GM12874 (cell line): Measurements from ENCODE around the gene POMGNT1.

Experiments used
- TF ChIP-seq, protein P1 (sequence below): IDR thresholded peaks from 2 replicates; pipeline ENCODE4 v1.5.1; 2011; ENCODE audit warnings: low read depth, mild to moderate bottlenecking, control low read depth, low read length, moderate library complexity; ENCODE audit not compliant: insufficient read depth

POMGNT1 gene

DNA sequence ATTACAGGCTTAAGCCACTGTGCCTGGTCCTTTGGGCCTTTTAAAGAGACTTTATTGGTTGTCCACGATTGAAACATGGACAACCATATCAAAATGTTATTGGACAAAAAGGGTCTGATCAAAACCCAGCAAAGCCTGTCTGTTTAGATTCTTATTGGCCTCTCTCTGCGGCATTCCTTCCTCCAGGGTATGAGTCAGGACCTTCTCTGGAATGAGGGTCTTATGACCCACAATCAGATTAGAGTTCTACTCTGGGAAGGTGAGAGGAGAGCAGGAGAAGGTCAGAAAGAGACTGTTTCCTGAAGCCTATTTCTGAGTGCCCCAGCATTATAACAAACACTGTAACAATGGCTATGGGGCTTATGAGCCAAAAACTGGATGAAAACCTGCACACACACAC, 12.8 kb upstream of the POMGNT1 start:
- TF ChIP-seq, protein P1, sequence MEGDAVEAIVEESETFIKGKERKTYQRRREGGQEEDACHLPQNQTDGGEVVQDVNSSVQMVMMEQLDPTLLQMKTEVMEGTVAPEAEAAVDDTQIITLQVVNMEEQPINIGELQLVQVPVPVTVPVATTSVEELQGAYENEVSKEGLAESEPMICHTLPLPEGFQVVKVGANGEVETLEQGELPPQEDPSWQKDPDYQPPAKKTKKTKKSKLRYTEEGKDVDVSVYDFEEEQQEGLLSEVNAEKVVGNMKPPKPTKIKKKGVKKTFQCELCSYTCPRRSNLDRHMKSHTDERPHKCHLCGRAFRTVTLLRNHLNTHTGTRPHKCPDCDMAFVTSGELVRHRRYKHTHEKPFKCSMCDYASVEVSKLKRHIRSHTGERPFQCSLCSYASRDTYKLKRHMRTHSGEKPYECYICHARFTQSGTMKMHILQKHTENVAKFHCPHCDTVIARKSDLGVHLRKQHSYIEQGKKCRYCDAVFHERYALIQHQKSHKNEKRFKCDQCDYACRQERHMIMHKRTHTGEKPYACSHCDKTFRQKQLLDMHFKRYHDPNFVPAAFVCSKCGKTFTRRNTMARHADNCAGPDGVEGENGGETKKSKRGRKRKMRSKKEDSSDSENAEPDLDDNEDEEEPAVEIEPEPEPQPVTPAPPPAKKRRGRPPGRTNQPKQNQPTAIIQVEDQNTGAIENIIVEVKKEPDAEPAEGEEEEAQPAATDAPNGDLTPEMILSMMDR, result no peak

DNA sequence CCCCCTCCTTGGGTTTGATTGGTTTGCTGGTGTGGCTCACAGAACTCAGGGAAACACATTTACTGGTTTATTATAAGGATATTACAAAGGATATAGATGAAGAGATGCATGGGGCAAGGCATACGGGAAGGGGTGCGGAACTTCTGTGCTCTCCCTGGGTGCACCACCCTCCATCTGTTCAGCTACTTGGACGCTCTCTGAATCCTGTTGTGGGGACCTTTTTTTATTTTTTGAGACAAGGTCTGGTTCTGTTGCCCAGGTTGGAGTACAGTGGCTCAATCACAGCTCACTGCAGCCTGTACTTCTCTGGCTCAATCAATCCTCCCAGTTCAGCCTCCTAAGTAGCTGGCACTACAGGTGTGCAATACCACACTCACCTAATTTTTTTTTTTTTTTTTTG, 12.3 kb upstream of the POMGNT1 start:
- TF ChIP-seq, protein P1, result no peak

DNA sequence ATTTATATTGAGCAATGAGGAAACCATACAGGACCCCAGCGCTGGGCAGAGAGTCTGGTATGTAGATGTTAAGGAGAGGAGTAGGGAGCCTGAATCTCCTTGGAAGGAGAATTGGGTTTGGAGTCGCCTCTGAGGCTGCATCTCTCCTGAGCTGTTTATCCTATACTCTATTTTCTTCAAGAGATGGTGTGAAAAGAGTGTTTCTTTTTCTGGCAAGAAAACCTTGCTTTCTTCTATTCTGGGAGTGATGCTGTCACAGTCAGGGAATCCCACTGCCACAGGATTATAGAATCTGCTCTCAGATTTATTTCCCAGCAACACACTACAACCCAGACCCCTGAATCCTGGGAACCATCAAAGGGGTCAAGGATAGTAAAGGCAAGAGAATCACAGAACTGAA, 8.2 kb upstream of the POMGNT1 start:
- TF ChIP-seq, protein P1, result no peak

DNA sequence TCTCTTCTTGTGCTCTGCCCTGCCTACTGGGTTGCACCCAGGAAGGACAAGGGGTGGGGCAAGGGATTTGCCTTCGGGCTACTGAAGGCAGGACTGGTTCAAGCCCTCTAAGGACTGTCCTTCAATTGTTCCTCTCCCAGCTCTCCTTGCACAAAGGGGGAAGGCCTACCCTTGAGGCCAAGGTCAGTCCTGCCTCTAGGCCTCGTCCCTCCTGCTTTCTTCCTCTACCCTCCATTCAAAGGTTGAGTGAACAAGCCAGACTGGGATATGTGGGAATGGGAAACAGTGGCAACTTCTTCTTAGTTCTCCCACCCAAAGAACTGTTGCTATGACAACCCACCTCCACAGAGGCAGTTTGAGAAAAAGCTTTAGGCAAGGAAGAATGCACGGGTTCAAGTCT, 7.6 kb upstream of the POMGNT1 start:
- TF ChIP-seq, protein P1, result no peak

DNA sequence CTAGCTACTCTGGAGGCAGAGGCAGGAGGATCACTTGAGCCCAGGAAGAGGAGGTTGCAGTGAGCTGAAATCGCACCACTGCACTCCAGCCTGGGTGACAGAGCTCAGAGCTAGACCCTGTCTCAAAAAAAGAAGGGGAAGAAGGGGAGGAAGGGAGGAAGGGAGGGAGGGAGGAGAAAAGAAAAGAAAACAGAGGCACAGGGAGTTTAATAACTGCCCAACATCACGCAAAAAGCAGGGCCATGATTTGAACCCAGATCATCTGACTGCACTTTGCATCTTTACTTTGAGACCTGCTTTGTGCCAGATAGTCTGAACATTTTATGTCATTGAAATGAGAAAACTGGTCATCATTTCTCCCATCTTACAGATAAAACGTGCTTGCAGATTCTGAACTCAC, 6.9 kb upstream of the POMGNT1 start:
- TF ChIP-seq, protein P1, result no peak

DNA sequence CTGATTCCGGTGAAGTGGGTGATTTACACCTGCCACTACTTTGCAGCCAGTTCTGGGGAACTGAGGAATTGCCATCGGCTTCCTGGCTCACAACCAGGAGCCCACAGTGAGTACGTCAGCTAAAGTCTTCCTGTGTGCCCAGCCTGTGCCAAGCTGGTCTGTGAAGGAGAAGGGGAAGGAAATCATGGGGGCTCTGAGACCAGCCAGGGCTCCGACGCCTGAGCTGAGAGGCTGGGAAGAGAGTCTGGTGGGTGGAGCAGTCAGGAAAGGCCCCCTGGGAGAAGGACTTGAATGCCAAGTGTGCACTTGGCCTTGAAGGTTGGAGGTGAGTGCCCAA, 6.1 kb upstream of the POMGNT1 start:
- TF ChIP-seq, protein P1, result no peak

DNA sequence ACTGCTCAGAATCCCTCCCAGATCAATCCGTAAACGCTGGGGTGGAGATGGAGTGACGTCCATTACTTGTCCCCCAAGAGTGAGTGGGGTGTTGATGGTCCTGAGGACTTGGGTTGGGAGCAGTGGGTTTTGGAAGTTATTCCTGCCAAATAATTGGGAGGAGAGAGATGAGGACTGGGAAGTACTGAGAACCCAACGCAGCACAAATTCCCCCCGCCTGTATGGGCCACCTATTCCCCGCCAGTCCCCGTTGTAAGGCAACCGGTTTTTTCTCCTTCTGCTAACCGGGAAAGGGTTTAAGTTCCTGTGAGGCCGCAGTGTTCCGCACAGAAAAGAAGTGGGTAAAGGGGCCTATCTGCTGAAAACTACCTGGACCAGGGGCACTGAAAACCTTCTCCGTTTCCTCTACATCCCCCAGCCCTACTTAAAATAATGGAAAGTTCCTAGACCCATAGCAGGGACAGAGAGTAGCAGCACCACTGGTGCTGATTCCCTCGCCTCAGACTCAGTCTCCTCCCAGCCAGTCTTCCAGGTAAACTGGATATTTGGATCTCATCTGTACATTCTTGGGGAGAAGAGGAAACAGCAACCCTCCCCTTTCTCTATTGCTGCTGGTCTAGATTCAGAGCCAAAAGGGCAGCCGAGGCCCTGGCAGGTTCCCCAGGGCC, 5.6 kb upstream of the POMGNT1 start:
- TF ChIP-seq, protein P1, result no peak
